Right renal cortex interstitium (tissue), 3 donors: ENCODE measurements around the gene KLHL5. TPM values are rescaled to one million over a fixed set of nuclear protein-coding genes. Genes with fewer than 3 reads are reported as not detected.
A peak's percentile ranks its signal among the peaks of the same experiment; 100 is the strongest.

Experiments
- DNase-seq, 3 donors: peaks; one replicate each; pipeline ENCODE4 v3.0.0-alpha.2; 2013; ENCODE audit warnings: low read depth in 3 of 3, low spot score in 2 of 3
- polyA plus RNA-seq, 3 donors: library from polyadenylated mRNA; unstranded; fragments of 120-200 nt; gene quantifications; one replicate each; pipeline ENCODE4 v1.2.1, GENCODE V29; 2013; ENCODE audit not compliant: insufficient read length in 3 of 3

The KLHL5 gene
- polyA plus RNA-seq, 3 donors: 44.6 to 49.0 (median 47.2) TPM

GRCh38 chr4:39043058-39043860 lies 18.8 kb upstream of the KLHL5 start:
- no peak for DNase-seq

- no peak for DNase-seq
Observed at GRCh38 chr4:39043861-39044363, 18.1 kb upstream of the KLHL5 start.

GRCh38 chr4:39044364-39044955 lies 17.6 kb upstream of the KLHL5 start:
- DNase-seq: peak; percentile 60 to 69 (median 69)

- DNase-seq: no peak
Observed at GRCh38 chr4:39044956-39045826, 16.8 kb upstream of the KLHL5 start.

- DNase-seq: no peak
Observed at GRCh38 chr4:39045827-39046221, 16.2 kb upstream of the KLHL5 start.

GRCh38 chr4:39046249-39046648 lies 15.8 kb upstream of the KLHL5 start:
- DNase-seq: no peak

GRCh38 chr4:39047681-39048080 lies 14.4 kb upstream of the KLHL5 start:
- DNase-seq: no peak

- DNase-seq: no peak
Observed at GRCh38 chr4:39048311-39048710, 13.7 kb upstream of the KLHL5 start.

- no peak for DNase-seq
Observed at GRCh38 chr4:39050590-39050989, 11.4 kb upstream of the KLHL5 start.

- DNase-seq: no peak
Observed at GRCh38 chr4:39051492-39051891, 10.5 kb upstream of the KLHL5 start.

GRCh38 chr4:39053983-39054382 lies 8.0 kb upstream of the KLHL5 start:
- DNase-seq: no peak

- DNase-seq: no peak
Observed at GRCh38 chr4:39054497-39054896, 7.5 kb upstream of the KLHL5 start.

- DNase-seq: no peak
Observed at GRCh38 chr4:39056023-39056422, 6.0 kb upstream of the KLHL5 start.

GRCh38 chr4:39061457-39061856 lies 575 bp upstream of the KLHL5 start:
- DNase-seq: no peak

GRCh38 chr4:39062770-39063097 lies 702 bp downstream of the KLHL5 start:
- no peak for DNase-seq

GRCh38 chr4:39063430-39063829 lies 1.4 kb downstream of the KLHL5 start:
- no peak for DNase-seq

GRCh38 chr4:39066371-39066770 lies 4.3 kb downstream of the KLHL5 start:
- DNase-seq: no peak

GRCh38 chr4:39067031-39067430 lies 5.0 kb downstream of the KLHL5 start:
- no peak for DNase-seq

GRCh38 chr4:39067451-39067850 lies 5.4 kb downstream of the KLHL5 start:
- DNase-seq: no peak

- no peak for DNase-seq
Observed at GRCh38 chr4:39068907-39069306, 6.9 kb downstream of the KLHL5 start.

- no peak for DNase-seq
Observed at GRCh38 chr4:39078829-39079228, 16.8 kb downstream of the KLHL5 start.
